ENCODE results near the gene LRRC3C.
"Not testable (repeated sequence)": the region's sequence is repeated elsewhere in the genome, so short reads cannot be mapped to it uniquely, and the experiment has no call there.

Gene LRRC3C

DNA sequence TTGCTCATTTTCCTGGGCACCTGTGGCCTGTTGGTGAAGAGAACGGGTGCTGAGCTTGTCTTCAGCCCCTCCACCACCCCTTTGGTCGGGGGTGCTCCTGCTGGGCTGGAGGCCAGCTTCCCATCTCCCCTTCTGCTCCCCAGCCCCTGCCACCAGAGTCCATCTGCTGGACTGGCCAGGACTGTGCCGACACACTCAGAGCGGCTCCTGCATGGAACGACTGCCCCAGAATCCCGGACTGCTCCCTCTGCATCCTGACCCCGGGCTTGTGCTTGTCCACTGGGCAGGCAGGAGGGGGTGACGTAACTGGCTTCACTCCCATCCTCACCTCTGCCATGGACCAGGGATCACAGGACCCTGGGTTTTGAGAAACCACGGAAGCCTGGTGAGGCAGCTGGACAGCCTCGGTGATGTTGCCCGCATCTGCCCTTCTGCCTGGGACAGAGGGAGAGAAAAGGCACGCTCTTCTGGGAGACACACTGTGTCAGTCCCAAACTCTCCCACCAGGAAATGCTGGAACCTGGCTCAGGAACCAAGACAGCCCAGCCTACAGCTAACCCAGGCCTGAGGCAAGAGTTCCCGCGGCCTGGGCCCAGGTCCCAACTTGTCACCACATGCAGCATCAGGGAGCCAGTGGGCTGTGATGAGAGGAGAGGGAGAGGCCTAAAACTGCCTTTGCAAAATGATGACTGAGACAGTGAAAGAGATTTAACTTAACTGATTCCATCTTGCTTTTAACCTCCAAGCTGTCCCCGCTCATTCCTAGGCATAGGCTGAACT lies 19.2 kb downstream of the LRRC3C start:
- H3K27ac ChIP-seq = no peak overlapping the region
- H3K36me3 ChIP-seq (ENCODE audit: control insufficient read depth, insufficient read depth, low read length) = no peaks in the 10 kb centered on the region
- no peak overlapping the region for H3K4me3 ChIP-seq (ENCODE audit: low read depth, low read length)
- no peaks in the 10 kb centered on the region for H3K9me3 ChIP-seq (ENCODE audit: control insufficient read depth, low read length)
- H2AFZ ChIP-seq = no peak overlapping the region
- no peak overlapping the region for H3K9ac ChIP-seq
- TF ChIP-seq, protein P1, sequence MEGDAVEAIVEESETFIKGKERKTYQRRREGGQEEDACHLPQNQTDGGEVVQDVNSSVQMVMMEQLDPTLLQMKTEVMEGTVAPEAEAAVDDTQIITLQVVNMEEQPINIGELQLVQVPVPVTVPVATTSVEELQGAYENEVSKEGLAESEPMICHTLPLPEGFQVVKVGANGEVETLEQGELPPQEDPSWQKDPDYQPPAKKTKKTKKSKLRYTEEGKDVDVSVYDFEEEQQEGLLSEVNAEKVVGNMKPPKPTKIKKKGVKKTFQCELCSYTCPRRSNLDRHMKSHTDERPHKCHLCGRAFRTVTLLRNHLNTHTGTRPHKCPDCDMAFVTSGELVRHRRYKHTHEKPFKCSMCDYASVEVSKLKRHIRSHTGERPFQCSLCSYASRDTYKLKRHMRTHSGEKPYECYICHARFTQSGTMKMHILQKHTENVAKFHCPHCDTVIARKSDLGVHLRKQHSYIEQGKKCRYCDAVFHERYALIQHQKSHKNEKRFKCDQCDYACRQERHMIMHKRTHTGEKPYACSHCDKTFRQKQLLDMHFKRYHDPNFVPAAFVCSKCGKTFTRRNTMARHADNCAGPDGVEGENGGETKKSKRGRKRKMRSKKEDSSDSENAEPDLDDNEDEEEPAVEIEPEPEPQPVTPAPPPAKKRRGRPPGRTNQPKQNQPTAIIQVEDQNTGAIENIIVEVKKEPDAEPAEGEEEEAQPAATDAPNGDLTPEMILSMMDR (IDR thresholded peaks at IDR 0.05) = no peak
- H3K4me1 ChIP-seq = peaks cover 2% of the 10 kb centered on the region
- H3K79me2 ChIP-seq = no peaks in the 10 kb centered on the region
- H3K27me3 ChIP-seq (ENCODE audit: control insufficient read depth, insufficient read depth, low read length) = no peaks in the 10 kb centered on the region
- H3K4me2 ChIP-seq (ENCODE audit: low read length) = no peak overlapping the region

DNA sequence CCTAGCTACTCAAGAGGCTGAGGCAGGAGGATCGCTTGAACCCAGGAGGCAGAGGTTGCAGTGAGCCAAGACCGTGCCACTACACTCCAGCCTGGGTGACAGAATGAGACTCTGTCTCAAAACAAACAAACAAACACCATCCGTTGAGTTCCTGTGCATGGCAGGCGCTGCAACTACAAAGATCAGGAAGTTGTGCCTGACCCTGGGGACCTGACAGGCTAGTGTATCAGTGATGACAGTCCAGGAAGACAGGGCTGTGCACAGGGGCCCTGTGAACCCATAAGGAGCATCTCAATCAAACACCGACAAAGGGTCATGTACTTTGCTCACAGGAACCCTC lies 20.9 kb downstream of the LRRC3C start:
- H3K9ac ChIP-seq; H3K4me3 ChIP-seq (ENCODE audit: low read depth, low read length); H3K36me3 ChIP-seq (ENCODE audit: control insufficient read depth, insufficient read depth, low read length); H3K9me3 ChIP-seq (ENCODE audit: control insufficient read depth, low read length); H3K4me1 ChIP-seq; H3K79me2 ChIP-seq; H3K27ac ChIP-seq; H3K27me3 ChIP-seq (ENCODE audit: control insufficient read depth, insufficient read depth, low read length); H2AFZ ChIP-seq; H3K4me2 ChIP-seq (ENCODE audit: low read length): not testable (repeated sequence)

DNA sequence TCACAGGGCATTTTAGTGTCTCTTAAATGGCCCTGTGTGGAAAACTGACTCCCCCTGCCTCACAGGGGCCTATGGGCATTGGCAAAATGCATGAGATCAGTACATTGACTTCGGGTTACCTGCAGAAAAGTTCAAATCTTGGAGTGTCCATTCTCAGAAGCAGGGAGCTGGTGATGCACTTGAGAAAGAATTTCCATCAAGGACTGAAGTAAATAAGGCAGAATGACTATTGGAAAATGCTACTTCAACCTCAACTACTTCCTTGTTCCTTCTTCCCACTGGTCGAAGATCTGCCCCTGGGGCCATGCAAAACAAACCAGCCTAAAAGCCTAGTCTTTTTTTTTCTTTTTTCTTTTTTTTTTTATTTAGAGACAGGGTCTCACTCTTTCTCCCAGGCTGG lies 21.5 kb downstream of the LRRC3C start:
- H3K4me2 ChIP-seq (ENCODE audit: low read length) = no peak overlapping the region
- H3K79me2 ChIP-seq = no peaks in the 10 kb centered on the region
- no peak overlapping the region for H3K4me3 ChIP-seq (ENCODE audit: low read depth, low read length)
- TF ChIP-seq, protein P1 (IDR thresholded peaks at IDR 0.05) = no peak
- H3K36me3 ChIP-seq (ENCODE audit: control insufficient read depth, insufficient read depth, low read length) = no peaks in the 10 kb centered on the region
- no peak overlapping the region for H3K27ac ChIP-seq
- peaks cover 8% of the 10 kb centered on the region for H3K4me1 ChIP-seq
- H2AFZ ChIP-seq = no peak overlapping the region
- no peak overlapping the region for H3K9ac ChIP-seq
- H3K27me3 ChIP-seq (ENCODE audit: control insufficient read depth, insufficient read depth, low read length) = no peaks in the 10 kb centered on the region
- no peaks in the 10 kb centered on the region for H3K9me3 ChIP-seq (ENCODE audit: control insufficient read depth, low read length)

DNA sequence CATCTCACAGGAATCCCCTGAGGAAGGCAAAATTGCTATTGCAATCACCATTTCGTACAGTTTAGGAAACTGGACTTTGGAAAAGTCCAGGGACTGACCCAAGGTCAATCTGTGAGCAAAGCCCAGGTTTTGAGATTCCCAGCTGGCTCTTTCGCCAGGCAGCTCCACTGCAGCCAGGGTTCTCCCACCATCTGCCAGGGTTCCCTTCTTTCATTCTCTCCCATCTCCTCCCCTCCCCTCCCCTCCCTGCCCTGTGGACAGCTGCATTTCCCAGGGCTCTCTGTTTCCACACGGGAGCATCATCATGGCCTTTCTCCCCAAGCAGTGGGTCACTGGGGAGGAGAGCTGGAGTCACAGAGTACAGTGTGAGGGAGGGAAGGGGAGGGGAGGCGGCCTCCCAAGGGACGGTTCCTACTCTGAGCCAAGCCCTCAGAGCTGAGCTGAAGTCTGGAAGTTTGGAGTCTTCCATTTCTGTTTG lies 23.4 kb downstream of the LRRC3C start:
- Histone ChIP-seq H3K9ac (no peak overlapping the region), H3K4me2 (ENCODE audit: low read length) (no peak overlapping the region), H3K27me3 (ENCODE audit: control insufficient read depth, insufficient read depth, low read length) (no peaks in the 10 kb centered on the region), H3K4me1 (peaks cover 8% of the 10 kb centered on the region), H3K27ac (no peak overlapping the region), H3K9me3 (ENCODE audit: control insufficient read depth, low read length) (no peaks in the 10 kb centered on the region), H3K4me3 (ENCODE audit: low read depth, low read length) (no peak overlapping the region), H2AFZ (no peak overlapping the region), H3K79me2 (no peaks in the 10 kb centered on the region), H3K36me3 (ENCODE audit: control insufficient read depth, insufficient read depth, low read length) (no peaks in the 10 kb centered on the region)
- TF ChIP-seq, protein P1 (IDR thresholded peaks at IDR 0.05) = no peak

DNA sequence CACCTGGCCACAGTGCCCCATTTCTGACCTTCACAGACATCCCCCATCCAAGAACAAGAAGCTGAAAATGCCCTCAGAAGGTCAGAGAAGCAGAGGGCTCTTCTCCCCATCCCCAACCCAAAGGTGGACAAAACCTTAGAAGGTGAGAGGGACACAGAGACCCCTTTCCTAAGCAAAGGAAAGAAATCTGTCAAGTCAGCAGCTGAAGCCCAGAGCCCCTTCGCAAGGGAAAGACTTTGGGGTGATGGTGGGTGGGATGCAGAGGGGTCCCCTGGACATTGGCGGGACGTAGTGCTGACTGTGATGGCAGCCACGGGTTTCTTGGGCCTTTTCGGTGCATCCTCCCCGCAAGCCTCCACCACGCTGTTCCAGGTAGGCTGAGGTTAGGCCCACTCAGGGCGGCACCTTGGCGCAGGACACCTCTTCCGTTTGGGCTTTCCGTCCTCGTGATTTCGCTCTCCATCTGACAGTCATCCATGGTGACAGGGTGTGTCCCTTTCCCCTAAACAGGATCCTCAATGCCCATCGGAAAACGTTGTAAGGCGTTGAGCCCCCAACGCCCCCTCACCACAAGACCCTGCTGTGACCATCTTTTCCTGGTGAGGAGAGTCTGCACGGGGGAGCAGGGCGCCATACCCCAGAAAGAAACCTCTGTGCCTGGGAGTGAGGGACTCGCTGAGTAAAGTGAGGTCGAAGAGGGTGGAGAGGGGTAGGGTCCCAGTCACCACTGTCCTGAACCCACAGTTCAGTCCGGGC lies 24.6 kb downstream of the LRRC3C start:
- peak overlapping the region; percentile 49 for H3K4me3 ChIP-seq (ENCODE audit: low read depth, low read length)
- no peak overlapping the region for H3K9ac ChIP-seq
- no peaks in the 10 kb centered on the region for H3K9me3 ChIP-seq (ENCODE audit: control insufficient read depth, low read length)

More for the DNA sequence above, 24.6 kb downstream of the LRRC3C start:
- H3K36me3 ChIP-seq (ENCODE audit: control insufficient read depth, insufficient read depth, low read length) = no peaks in the 10 kb centered on the region
- H2AFZ ChIP-seq = peak overlapping the region; percentile 93
- H3K79me2 ChIP-seq = no peaks in the 10 kb centered on the region
- H3K27me3 ChIP-seq (ENCODE audit: control insufficient read depth, insufficient read depth, low read length) = no peaks in the 10 kb centered on the region
- TF ChIP-seq, protein P1 (IDR thresholded peaks at IDR 0.05) = no peak
- peaks cover 8% of the 10 kb centered on the region for H3K4me1 ChIP-seq
- peak overlapping the region; percentile 39 for H3K27ac ChIP-seq
- H3K4me2 ChIP-seq (ENCODE audit: low read length) = peak overlapping the region; percentile 83

All from parathyroid adenoma (tissue), 2 donors.